Measurements from ENCODE around the gene HCN1. TPM values are rescaled to one million over a fixed set of nuclear protein-coding genes. Genes with fewer than 3 reads are reported as not detected.

Gene HCN1
- 1.2 and 1.4 TPM in 2 replicates for total RNA-seq (2014; rRNA removed; shearing (Covaris generic))
- 0.24 and 0.60 TPM in 2 replicates for polyA plus RNA-seq (2015; cell fraction: cytosol; rRNA removed)
- 0.43 and 1.1 TPM in 2 replicates for polyA plus RNA-seq (2015; cell fraction: nucleus; rRNA removed)

- in situ Hi-C loops (cut with HindIII; ENCODE audit: low pct_unique_long_range_greater_than_20kb, low sequenced_read_pairs), result no loop called here
- peak; percentile 90 for DNase-seq (ENCODE audit: low read depth, low spot score)
These were observed at the start of gene HCN1 for GRCh38 chr5:45696206-45696836. TSS of gene HCN1 (minus strand) at chr5:45696380.

- no peak for DNase-seq (ENCODE audit: low read depth, low spot score)
- in situ Hi-C loops (cut with HindIII; ENCODE audit: low pct_unique_long_range_greater_than_20kb, low sequenced_read_pairs), result no loop called here
These were observed 44.9 kb upstream of the HCN1 start for GRCh38 chr5:45741110-45741509.

GRCh38 chr5:45737153-45737552 is 41.0 kb upstream of the HCN1 start:
- no peak for DNase-seq (ENCODE audit: low read depth, low spot score)
- in situ Hi-C loops (cut with HindIII; ENCODE audit: low pct_unique_long_range_greater_than_20kb, low sequenced_read_pairs), result no loop called here

GRCh38 chr5:45725537-45725936 is 29.4 kb upstream of the HCN1 start:
- no peak for DNase-seq (ENCODE audit: low read depth, low spot score)
- in situ Hi-C loops (cut with HindIII; ENCODE audit: low pct_unique_long_range_greater_than_20kb, low sequenced_read_pairs), result no loop called here

GRCh38 chr5:45697201-45697600 is 1.0 kb upstream of the HCN1 start:
- in situ Hi-C loops (cut with HindIII; ENCODE audit: low pct_unique_long_range_greater_than_20kb, low sequenced_read_pairs), result no loop called here
- no peak for DNase-seq (ENCODE audit: low read depth, low spot score)

GRCh38 chr5:45695804-45696156 is 400 bp downstream of the HCN1 start:
- DNase-seq (ENCODE audit: low read depth, low spot score), result no peak
- in situ Hi-C loops (cut with HindIII; ENCODE audit: low pct_unique_long_range_greater_than_20kb, low sequenced_read_pairs), result no loop called here

- in situ Hi-C loops (cut with HindIII; ENCODE audit: low pct_unique_long_range_greater_than_20kb, low sequenced_read_pairs), result no loop called here
- no peak for DNase-seq (ENCODE audit: low read depth, low spot score)
These were observed 993 bp downstream of the HCN1 start for GRCh38 chr5:45694971-45695803.

- DNase-seq (ENCODE audit: low read depth, low spot score), result peak; percentile 39
These were observed 1.8 kb downstream of the HCN1 start for GRCh38 chr5:45694255-45694814.

GRCh38 chr5:45692481-45692880 is 3.7 kb downstream of the HCN1 start:
- no peak for DNase-seq (ENCODE audit: low read depth, low spot score)
- in situ Hi-C loops (cut with HindIII; ENCODE audit: low pct_unique_long_range_greater_than_20kb, low sequenced_read_pairs), result no loop called here

More at GRCh38 chr5:45694255-45694814, 1.8 kb downstream of the HCN1 start:
- in situ Hi-C loops (cut with HindIII; ENCODE audit: low pct_unique_long_range_greater_than_20kb, low sequenced_read_pairs), result no loop called here

GRCh38 chr5:45691656-45692055 is 4.5 kb downstream of the HCN1 start:
- in situ Hi-C loops (cut with HindIII; ENCODE audit: low pct_unique_long_range_greater_than_20kb, low sequenced_read_pairs), result no loop called here
- no peak for DNase-seq (ENCODE audit: low read depth, low spot score)

GRCh38 chr5:45687701-45688100 is 8.5 kb downstream of the HCN1 start:
- in situ Hi-C loops (cut with HindIII; ENCODE audit: low pct_unique_long_range_greater_than_20kb, low sequenced_read_pairs), result no loop called here
- no peak for DNase-seq (ENCODE audit: low read depth, low spot score)

- in situ Hi-C loops (cut with HindIII; ENCODE audit: low pct_unique_long_range_greater_than_20kb, low sequenced_read_pairs), result no loop called here
- no peak for DNase-seq (ENCODE audit: low read depth, low spot score)
These were observed 9.6 kb downstream of the HCN1 start for GRCh38 chr5:45686620-45687019.

GRCh38 chr5:45684118-45684517 is 12.1 kb downstream of the HCN1 start:
- in situ Hi-C loops (cut with HindIII; ENCODE audit: low pct_unique_long_range_greater_than_20kb, low sequenced_read_pairs), result no loop called here

GRCh38 chr5:45680950-45681349 is 15.2 kb downstream of the HCN1 start:
- peak; percentile 65 for DNase-seq (ENCODE audit: low read depth, low spot score)
- in situ Hi-C loops (cut with HindIII; ENCODE audit: low pct_unique_long_range_greater_than_20kb, low sequenced_read_pairs), result no loop called here

More at GRCh38 chr5:45684118-45684517, 12.1 kb downstream of the HCN1 start:
- DNase-seq (ENCODE audit: low read depth, low spot score), result no peak

- DNase-seq (ENCODE audit: low read depth, low spot score), result no peak
- in situ Hi-C loops (cut with HindIII; ENCODE audit: low pct_unique_long_range_greater_than_20kb, low sequenced_read_pairs), result no loop called here
These were observed 18.7 kb downstream of the HCN1 start for GRCh38 chr5:45677524-45677923.

GRCh38 chr5:45672271-45672670 is 23.9 kb downstream of the HCN1 start:
- in situ Hi-C loops (cut with HindIII; ENCODE audit: low pct_unique_long_range_greater_than_20kb, low sequenced_read_pairs), result no loop called here

GRCh38 chr5:45648744-45649143 is 47.4 kb downstream of the HCN1 start:
- DNase-seq (ENCODE audit: low read depth, low spot score), result no peak
- in situ Hi-C loops (cut with HindIII; ENCODE audit: low pct_unique_long_range_greater_than_20kb, low sequenced_read_pairs), result no loop called here

More at GRCh38 chr5:45672271-45672670, 23.9 kb downstream of the HCN1 start:
- no peak for DNase-seq (ENCODE audit: low read depth, low spot score)

GRCh38 chr5:45643056-45643455 is 53.1 kb downstream of the HCN1 start:
- in situ Hi-C loops (cut with HindIII; ENCODE audit: low pct_unique_long_range_greater_than_20kb, low sequenced_read_pairs), result no loop called here
- no peak for DNase-seq (ENCODE audit: low read depth, low spot score)
